Measurements from ENCODE around the gene AFF3. TPM values are rescaled to one million over a fixed set of nuclear protein-coding genes. Genes with fewer than 3 reads are reported as not detected.

AFF3 gene
- total and polyA plus RNA-seq, 8 donors, result 16.4 to 42.0 (median 21.4) TPM

DNA sequence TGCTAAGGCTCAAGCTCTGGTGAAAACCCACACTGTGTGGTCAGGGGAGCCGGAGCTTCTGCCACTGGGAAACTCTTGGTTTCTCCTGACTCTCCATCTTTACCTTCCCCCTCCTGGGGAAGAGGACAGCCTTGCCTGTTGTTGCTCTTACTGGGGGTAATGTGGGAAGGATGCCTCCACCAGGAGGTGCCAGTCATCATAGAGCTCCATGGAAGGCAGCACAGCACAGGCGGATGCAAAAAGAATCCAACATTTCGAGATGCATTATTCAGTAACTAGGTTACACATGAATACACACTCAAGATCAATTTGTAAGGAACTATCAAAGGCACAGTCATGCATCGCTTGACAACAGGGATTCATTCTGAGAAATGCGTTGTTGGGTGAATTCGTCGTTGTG lies 322.6 kb downstream of the AFF3 start:
- Histone ChIP-seq H3K27ac (no peak overlapping the region), H3K4me1 (no peaks in the 10 kb centered on the region), H3K9me3 (no peaks in the 10 kb centered on the region), H3K4me3 (no peak overlapping the region), H3K36me3 (no peaks in the 10 kb centered on the region), H3K27me3 (no peaks in the 10 kb centered on the region)
- DNase-seq (no peak), ATAC-seq (no peak)
- intact Hi-C loops (cut with DNase I), result no loop called here
- TF ChIP-seq, protein P1, sequence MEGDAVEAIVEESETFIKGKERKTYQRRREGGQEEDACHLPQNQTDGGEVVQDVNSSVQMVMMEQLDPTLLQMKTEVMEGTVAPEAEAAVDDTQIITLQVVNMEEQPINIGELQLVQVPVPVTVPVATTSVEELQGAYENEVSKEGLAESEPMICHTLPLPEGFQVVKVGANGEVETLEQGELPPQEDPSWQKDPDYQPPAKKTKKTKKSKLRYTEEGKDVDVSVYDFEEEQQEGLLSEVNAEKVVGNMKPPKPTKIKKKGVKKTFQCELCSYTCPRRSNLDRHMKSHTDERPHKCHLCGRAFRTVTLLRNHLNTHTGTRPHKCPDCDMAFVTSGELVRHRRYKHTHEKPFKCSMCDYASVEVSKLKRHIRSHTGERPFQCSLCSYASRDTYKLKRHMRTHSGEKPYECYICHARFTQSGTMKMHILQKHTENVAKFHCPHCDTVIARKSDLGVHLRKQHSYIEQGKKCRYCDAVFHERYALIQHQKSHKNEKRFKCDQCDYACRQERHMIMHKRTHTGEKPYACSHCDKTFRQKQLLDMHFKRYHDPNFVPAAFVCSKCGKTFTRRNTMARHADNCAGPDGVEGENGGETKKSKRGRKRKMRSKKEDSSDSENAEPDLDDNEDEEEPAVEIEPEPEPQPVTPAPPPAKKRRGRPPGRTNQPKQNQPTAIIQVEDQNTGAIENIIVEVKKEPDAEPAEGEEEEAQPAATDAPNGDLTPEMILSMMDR (IDR thresholded peaks at IDR 0.05), result no peak

DNA sequence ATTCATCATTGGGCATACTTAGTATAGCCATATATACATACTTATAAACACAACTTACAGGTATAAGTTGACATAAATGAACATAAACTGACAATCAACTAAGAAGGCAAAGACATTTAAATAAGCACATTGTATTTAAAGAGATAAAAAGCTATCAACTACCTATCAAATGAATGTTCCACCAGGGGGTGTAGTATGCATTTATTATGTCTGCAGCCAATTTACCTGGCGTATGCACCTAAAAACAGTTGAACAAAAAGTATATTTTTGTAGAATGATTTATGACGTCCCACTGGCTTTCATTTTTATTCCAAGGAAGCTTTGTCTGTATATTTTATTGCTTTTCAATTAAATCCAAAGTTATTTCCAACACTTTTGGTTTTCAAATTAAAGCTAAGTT lies 323.5 kb downstream of the AFF3 start:
- ATAC-seq (no peak), DNase-seq (no peak)
- TF ChIP-seq, protein P1 (IDR thresholded peaks at IDR 0.05), result no peak
- H3K36me3 ChIP-seq, result no peaks in the 10 kb centered on the region
- H3K27me3 ChIP-seq, result no peaks in the 10 kb centered on the region
- H3K27ac ChIP-seq, result no peak overlapping the region
- no peaks in the 10 kb centered on the region for H3K9me3 ChIP-seq
- no peaks in the 10 kb centered on the region for H3K4me1 ChIP-seq
- intact Hi-C loops (cut with DNase I), result no loop called here
- no peak overlapping the region for H3K4me3 ChIP-seq

DNA sequence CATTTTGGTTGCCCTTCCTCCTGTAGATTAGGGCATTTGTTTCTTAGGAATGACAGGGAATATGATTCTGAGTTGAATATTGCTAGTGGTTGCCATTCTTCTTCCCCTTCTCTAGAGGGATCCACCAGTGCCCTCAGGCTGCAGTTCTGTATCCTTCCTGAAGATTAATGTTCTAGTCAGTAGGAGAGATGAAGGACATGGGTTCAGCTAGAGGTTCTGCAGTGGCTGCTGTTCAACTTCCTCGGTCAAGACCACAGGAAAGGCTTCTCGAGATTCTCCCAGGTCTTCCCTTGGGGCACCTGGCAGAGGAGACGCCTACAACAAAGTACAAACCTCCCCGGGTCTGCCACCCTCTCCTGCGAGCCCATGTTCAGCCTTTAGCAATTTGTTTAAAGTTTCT lies 325.5 kb downstream of the AFF3 start:
- intact Hi-C loops (cut with DNase I), result no loop called here
- no peak for ATAC-seq
- no peaks in the 10 kb centered on the region for H3K27me3 ChIP-seq
- H3K27ac ChIP-seq, result no peak overlapping the region
- no peak overlapping the region for H3K4me3 ChIP-seq
- TF ChIP-seq, protein P1 (IDR thresholded peaks at IDR 0.05), result no peak
- no peaks in the 10 kb centered on the region for H3K36me3 ChIP-seq
- DNase-seq, result no peak
- no peaks in the 10 kb centered on the region for H3K9me3 ChIP-seq
- peaks cover 0 to 3% of the 10 kb centered on the region in 2 donors for H3K4me1 ChIP-seq

DNA sequence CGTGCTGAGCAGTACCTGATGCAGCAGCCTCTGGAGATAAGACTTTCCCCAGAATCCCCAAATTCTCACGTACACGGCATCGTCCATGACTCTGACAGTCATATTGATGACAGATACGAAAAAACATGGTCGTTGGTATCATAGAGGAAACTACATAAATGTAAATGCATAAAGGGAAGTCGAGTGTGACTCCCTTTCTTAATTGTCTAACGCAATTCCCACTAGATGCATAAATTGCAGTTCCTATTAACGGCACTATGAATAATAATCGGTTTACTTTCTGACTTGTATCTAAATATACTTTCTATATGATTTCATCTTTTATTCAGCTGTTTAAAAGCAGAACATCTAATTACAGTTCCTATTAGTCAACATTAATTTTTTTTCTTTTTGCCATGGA lies 330.0 kb downstream of the AFF3 start:
- intact Hi-C loops (cut with DNase I), result no loop called here
- no peak for DNase-seq
- Histone ChIP-seq H3K9me3 (no peaks in the 10 kb centered on the region), H3K27me3 (no peaks in the 10 kb centered on the region), H3K4me1 (peaks cover 0 to 3% of the 10 kb centered on the region in 2 donors), H3K4me3 (no peak overlapping the region), H3K27ac (no peak overlapping the region), H3K36me3 (no peaks in the 10 kb centered on the region)
- TF ChIP-seq, protein P1 (IDR thresholded peaks at IDR 0.05), result no peak
- ATAC-seq, result no peak

DNA sequence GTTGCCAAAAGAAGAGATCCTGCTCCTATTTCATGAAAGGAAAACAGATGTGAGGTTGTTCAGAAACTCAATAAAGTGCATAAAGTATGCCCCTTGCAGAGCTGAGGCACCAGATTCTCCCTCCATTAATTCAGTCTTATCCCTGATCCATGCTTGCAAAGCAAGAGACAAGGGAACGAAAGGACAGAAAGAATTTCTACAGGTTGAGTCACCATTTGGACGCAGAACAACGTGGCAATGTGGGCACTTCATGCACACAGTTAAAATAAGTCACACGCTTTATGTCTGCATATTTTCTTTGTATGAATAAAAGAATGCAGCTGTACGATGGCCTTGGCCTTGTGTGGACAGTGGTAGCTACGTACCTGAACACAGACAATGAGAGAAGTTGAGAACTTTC lies 330.8 kb downstream of the AFF3 start:
- peaks cover 0 to 3% of the 10 kb centered on the region in 2 donors for H3K4me1 ChIP-seq
- intact Hi-C loops (cut with DNase I), result no loop called here

More for the DNA sequence above, 330.8 kb downstream of the AFF3 start:
- H3K9me3 ChIP-seq, result no peaks in the 10 kb centered on the region
- TF ChIP-seq, protein P1 (IDR thresholded peaks at IDR 0.05), result no peak
- H3K36me3 ChIP-seq, result no peaks in the 10 kb centered on the region
- no peak for ATAC-seq
- H3K27ac ChIP-seq, result no peak overlapping the region
- H3K27me3 ChIP-seq, result no peaks in the 10 kb centered on the region
- DNase-seq, result no peak
- H3K4me3 ChIP-seq, result no peak overlapping the region

Measured in left lung (tissue), 10 donors.